Endothelial cell of coronary artery (primary cell): Measurements from ENCODE around the gene CFAP157. TPM values are rescaled to one million over a fixed set of nuclear protein-coding genes. Genes with fewer than 3 reads are reported as not detected.

Experiments used
- total RNA-seq: library from RNA; depleted of rRNA; stranded (reverse); fragments of >200 nt; gene quantifications from 2 replicates; pipeline ENCODE4 v1.2.3, GENCODE V29; 2014

CFAP157 gene
- total RNA-seq = not detected in 2 replicates

GRCh38 chr9:127706836-127707241 lies at the start of gene CFAP157:
CFAP157 (plus strand) TSS chr9:127706988; CDS start chr9:127707032, 44 bp downstream.

GRCh38 chr9:127715470-127716337 lies 8.9 kb downstream of the CFAP157 start, which contains the start of the genes PTRH1 and TTC16:
PTRH1 (minus strand) TSS chr9:127715663; CDS start chr9:127715639, 24 bp downstream.
TTC16 (plus strand) TSS chr9:127716079; CDS start chr9:127716146, 67 bp downstream.

GRCh38 chr9:127734747-127735529 lies 28.1 kb downstream of the CFAP157 start, which contains the start of gene TOR2A:
TOR2A (minus strand) TSS chr9:127735294; CDS start chr9:127735270, 24 bp downstream.

Other genes starting within 250 kb of the CFAP157 start
- gene STXBP1, start 94.7 kb upstream of the CFAP157 start, total RNA-seq = 11.2 and 18.0 TPM in 2 replicates
- gene PTRH1, start 8.7 kb downstream of the CFAP157 start, total RNA-seq = 44.9 and 49.9 TPM in 2 replicates
- gene TTC16, start 9.1 kb downstream of the CFAP157 start, total RNA-seq = not detected in 2 replicates
- 4.8 and 5.2 TPM in 2 replicates for gene TOR2A, start 28.3 kb downstream of the CFAP157 start, total RNA-seq
- gene SH2D3C, start 71.7 kb downstream of the CFAP157 start, total RNA-seq = 62.1 and 63.2 TPM in 2 replicates
- 95.8 and 102 TPM in 2 replicates for gene CDK9, start 79.0 kb downstream of the CFAP157 start, total RNA-seq
- 72.3 and 81.5 TPM in 2 replicates for gene FPGS, start 95.9 kb downstream of the CFAP157 start, total RNA-seq
- 60.0 and 137 TPM in 2 replicates for gene ENG, start 147.7 kb downstream of the CFAP157 start, total RNA-seq
- gene AK1, start 170.7 kb downstream of the CFAP157 start, total RNA-seq = 38.4 and 38.5 TPM in 2 replicates
- 24.7 and 44.8 TPM in 2 replicates for gene ST6GALNAC6, start 192.6 kb downstream of the CFAP157 start, total RNA-seq
- gene ST6GALNAC4, start 210.1 kb downstream of the CFAP157 start, total RNA-seq = 38.7 and 46.9 TPM in 2 replicates
- 0.18 and 1.0 TPM in 2 replicates for gene PIP5KL1, start 223.8 kb downstream of the CFAP157 start, total RNA-seq
- gene DPM2, start 230.9 kb downstream of the CFAP157 start, total RNA-seq = 8.1 and 9.4 TPM in 2 replicates